NCI-H526 (cell line): ENCODE data around the gene UBQLN3.

Experiments used
- DNase-seq, 2 experiments: peaks; one replicate each; lab custom pipeline; 2025; lab: John Stamatoyannopoulos, UW

UBQLN3 gene

GRCh38 chr11:5505363-5506048 lies 4.3 kb downstream of the UBQLN3 start:
- no peak for DNase-seq

GRCh38 chr11:5504403-5504921 lies 5.3 kb downstream of the UBQLN3 start:
- DNase-seq = no peak

GRCh38 chr11:5500393-5500801 lies 9.4 kb downstream of the UBQLN3 start:
- no peak for DNase-seq

GRCh38 chr11:5499671-5500070 lies 10.1 kb downstream of the UBQLN3 start:
- DNase-seq = no peak

GRCh38 chr11:5489576-5490357 lies 20.0 kb downstream of the UBQLN3 start:
- no peak for DNase-seq

GRCh38 chr11:5488798-5489399 lies 20.9 kb downstream of the UBQLN3 start:
- DNase-seq = no peak

- no peak for DNase-seq
Measured at GRCh38 chr11:5488385-5488784, 21.4 kb downstream of the UBQLN3 start, which contains the start of gene OR52D1. Gene OR52D1, plus strand, starts transcription at chr11:5488685. Its CDS starts 22 bp downstream, at chr11:5488707.

GRCh38 chr11:5486421-5486820 lies 23.3 kb downstream of the UBQLN3 start:
- no peak for DNase-seq

GRCh38 chr11:5486003-5486402 lies 23.8 kb downstream of the UBQLN3 start:
- no peak for DNase-seq

- DNase-seq = peak in 1 of 2 experiments; percentile 48
Measured at GRCh38 chr11:5476186-5476819, 33.5 kb downstream of the UBQLN3 start.

- DNase-seq = no peak
Measured at GRCh38 chr11:5473921-5474320, 35.8 kb downstream of the UBQLN3 start.

- no peak for DNase-seq
Measured at GRCh38 chr11:5467527-5467926, 42.2 kb downstream of the UBQLN3 start.

GRCh38 chr11:5460983-5461621 lies 48.7 kb downstream of the UBQLN3 start:
- no peak for DNase-seq
